NCI-H1930 (cell line): ENCODE results near the gene ARL2.

ENCODE experiments used
- DNase-seq, 2 experiments: peaks; one replicate each; lab custom pipeline; 2025; lab: John Stamatoyannopoulos, UW

The ARL2 gene

GRCh38 chr11:65047581-65048422 is 33.8 kb downstream of the ARL2 start:
- DNase-seq = no peak

GRCh38 chr11:65051398-65051858 is 37.5 kb downstream of the ARL2 start:
- no peak for DNase-seq

- no peak for DNase-seq
Measured at GRCh38 chr11:65053827-65054508, 40.0 kb downstream of the ARL2 start.

- no peak for DNase-seq
Measured at GRCh38 chr11:65055538-65055937, 41.6 kb downstream of the ARL2 start.

GRCh38 chr11:65056999-65057398 is 43.0 kb downstream of the ARL2 start:
- no peak for DNase-seq

GRCh38 chr11:65057526-65057925 is 43.6 kb downstream of the ARL2 start:
- DNase-seq = no peak

- DNase-seq = no peak
Measured at GRCh38 chr11:65058012-65058411, 44.1 kb downstream of the ARL2 start.

DNA sequence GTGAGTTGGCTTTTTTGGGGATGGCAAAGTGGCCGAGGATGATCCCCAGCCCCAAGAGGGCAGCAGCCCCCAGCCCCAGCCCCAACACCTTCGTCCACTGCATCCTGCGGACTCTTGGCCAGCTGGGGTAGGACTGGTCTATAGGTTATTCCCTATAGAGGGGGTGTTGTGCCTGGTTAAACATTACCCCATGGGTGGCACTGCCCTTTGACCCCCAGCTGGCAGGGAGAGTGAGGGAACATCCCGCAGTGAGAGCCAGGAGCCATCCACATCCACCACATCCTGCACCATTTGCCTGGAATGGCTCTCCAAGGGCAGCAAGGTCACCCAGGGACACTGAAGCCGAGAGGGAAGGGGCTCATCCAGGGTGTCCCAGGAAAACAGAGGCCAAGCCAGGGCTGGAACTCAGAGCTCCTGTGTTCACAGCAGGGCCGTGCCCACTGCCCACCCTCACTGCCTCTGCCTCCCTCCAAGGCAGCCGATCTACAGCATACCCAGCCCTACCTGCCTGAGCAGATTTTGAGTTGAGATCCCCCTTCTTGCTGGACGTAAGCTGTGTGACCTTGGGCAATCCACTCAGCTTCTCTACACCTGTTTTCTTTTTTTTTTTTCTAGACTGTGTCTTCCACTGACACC is 44.6 kb downstream of the ARL2 start, which contains the start of gene NAALADL1:
Gene NAALADL1 (minus strand): TSS at position 135 of the 636 bp plus-strand sequence. CDS start 32 bp downstream, at position 103.
- no peak for DNase-seq

DNA sequence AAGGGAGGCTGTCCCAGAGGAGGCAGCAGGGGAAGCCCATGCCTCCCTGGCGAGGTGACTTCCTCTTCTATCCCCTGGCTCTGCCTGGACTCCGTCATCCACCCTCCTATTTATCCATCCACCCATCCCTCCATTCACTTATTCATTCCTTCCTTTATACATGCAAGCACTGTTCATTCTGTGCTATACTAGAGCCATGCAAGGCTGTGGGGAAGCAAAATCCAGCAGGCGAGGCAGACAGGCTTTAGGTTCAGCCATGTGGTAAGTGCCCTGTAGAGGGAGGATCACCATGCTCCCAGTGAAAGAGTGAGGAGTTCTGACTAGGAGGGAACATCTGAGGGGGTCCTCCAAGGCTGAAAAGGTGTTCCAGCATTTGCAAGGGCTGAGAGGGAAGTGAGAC is 45.6 kb downstream of the ARL2 start:
- no peak for DNase-seq

DNA sequence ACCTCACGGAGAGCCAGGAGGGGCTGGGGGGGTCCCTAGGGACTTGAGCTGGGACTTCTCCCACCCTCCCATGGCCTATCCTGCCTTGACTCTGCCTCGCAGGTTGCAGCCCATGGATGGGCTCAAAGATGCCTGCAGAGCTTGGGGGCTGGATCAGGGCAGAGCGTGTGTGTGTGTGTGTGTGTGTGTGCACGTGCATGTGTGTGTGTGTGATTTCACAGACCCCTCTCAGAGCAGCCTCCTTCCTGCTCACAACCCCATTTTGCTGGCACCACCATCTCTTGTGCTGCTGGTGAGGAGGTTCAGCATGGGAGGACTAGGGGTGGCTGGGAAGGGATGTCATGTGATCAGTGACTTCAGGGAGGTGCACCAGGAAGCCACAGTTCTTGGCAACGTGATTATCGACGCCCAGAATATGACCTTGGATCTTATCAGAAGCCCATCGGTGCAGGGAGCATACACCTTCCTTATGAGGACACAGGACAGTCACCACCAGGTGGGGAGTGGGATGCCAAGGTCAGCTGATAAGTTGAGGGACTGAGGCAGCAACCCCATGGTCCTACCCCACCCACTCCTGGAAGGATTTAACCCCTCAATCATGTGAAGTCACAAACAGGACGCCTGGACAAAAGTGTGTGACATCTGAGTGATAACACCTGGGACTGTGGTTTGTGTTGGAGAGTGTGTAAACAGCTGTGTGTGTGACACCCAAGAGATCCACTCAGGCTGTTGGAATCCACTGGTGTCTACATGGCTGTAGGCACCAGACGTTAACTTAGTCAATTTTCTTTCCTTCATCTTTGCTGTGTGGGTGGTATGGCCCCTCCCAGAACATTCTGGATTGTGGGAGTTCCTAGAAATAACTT is 46.2 kb downstream of the ARL2 start:
- DNase-seq = no peak

DNA sequence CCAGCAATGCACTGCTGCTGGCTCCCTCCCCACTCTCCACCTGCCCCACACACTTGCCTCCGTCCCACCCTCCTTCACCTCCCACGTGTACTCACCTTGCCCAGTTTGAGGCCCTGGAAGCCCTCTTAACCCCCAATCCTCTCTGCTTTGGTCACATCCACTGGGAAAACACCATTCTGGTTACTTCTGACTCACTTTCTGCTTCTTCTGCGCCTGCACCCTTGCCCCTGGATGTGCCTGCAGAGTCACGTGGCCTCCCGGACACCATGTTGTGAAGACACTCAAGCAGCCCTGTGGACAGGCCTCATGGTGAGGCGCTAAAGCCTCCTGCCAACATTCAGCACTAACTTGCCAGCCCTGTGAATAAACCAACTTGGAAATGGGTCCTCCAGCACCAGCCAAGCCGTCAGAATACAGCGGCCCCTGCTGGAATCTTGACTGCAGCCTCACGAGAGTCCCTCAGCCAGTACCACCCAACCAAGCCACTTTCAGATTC is 47.0 kb downstream of the ARL2 start:
- DNase-seq = peak in 1 of 2 experiments; percentile 16

- no peak for DNase-seq
Measured at GRCh38 chr11:65063532-65063931, 49.6 kb downstream of the ARL2 start.

DNA sequence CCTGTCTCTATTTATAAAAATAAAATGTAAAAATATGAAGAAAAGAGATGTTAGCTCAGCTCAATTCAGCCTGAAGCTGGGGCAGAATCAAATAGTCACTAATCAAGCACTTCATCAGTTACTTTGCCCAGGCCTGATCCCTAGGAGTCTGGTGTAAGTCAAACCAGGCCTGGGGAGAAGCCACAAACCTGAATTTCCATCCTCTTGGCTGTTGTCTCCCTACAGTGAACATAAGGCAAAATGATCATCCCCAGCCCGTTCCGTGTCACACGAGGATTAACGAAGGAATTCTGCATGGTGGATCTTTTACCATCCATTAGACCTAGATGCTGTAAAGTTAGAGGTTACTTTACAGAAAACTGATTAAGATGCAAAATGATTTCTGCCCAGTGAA is 50.9 kb downstream of the ARL2 start:
- DNase-seq = no peak

- no peak for DNase-seq
Measured at GRCh38 chr11:65065851-65066250, 51.9 kb downstream of the ARL2 start.

DNA sequence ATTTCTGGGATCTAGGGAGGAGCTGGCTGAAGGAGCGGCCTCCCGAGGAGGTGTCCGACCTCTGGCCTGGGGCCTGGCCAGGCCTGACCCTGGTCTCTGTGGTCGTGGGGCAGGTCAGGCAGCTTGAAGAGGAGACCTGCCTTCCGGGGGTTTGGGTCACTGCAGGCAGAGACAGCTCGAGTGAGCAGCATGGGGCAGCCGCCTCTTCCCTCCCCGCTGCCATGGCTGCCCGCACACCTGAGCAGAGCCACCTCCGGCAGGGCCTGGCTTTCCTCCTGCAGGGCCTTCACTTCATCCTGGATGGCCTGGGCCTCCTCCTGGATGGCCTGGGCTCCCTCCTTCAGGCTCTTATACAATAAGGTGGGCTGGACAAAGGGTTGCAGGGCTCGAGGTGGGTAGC is 52.4 kb downstream of the ARL2 start:
- no peak for DNase-seq

- no peak for DNase-seq
Measured at GRCh38 chr11:65066805-65067291, 52.9 kb downstream of the ARL2 start.

DNA sequence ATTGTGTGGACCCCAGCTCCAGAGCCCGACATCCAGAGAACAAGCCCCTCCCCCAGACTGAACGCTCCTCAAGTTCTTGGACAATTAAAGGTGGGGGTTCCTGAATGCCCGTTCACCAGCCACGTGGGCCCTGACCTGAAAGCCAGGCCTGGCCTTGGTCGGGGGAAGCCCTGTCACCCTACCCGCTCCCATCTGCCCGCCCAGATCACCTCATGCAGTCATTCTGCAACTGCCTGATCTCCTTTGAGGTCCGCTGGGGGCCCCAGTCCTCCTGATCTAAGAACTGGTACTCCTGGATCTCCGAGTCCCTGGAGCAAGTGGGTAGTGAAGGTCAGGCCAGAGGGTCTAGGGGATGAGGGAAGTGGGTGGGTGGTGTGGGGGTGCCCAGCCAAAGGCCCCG is 53.5 kb downstream of the ARL2 start:
- DNase-seq = no peak

GRCh38 chr11:65069217-65069616 is 55.3 kb downstream of the ARL2 start:
- DNase-seq = no peak
